Adrenal gland (tissue), 5 donors: Measurements from ENCODE around the gene CFAP74.

Source experiments
- CTCF ChIP-seq, 6 experiments: fragments of 450-650 bp in 4 of 6; fragments of 200-600 bp in 2 of 6; sonication (generic) in 1 of 6; IDR thresholded peaks; 1 replicate in 5 of 6; 2 replicates in 1 of 6; pipeline versions ENCODE4 v1.5.1 to v1.8.0; 2016 to 2021; ENCODE audit warnings: antibody characterized with exemption in 6 of 6, mild to moderate bottlenecking in 2 of 6, moderate library complexity in 1 of 6
- POLR2A ChIP-seq, 2 donors: fragments of 450-650 bp; IDR thresholded peaks; one replicate each; pipeline ENCODE4 v1.6.1; 2017; ENCODE audit warnings: antibody characterized with exemption in 2 of 2, mild to moderate bottlenecking in 2 of 2, moderate library complexity in 1 of 2
- donor health status: DM: no; HTN: no; CAD: no.

DNA sequence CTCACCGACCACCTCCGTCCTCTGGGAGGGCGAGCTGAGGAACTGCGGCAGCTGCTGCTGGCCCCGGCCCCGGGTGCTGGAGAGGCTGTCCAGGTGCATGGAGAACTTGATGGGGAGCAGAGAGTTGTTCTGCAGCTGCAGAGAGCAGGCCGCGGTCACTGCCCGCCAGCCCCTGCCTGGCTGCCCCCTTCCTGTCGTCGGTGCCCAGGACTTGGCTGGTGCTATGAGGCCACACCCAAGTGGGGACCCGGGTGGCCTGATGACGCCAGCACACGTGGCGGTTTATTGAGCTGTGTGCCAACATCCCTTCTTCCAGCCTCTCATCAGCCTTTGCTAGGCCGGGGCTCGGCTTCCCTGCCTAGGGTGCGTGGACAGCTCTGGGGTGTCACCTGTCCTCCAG, 79.2 kb downstream of the CFAP74 start:
- TF ChIP-seq CTCF (IDR thresholded peaks at IDR 0.05) (no peak), POLR2A (IDR thresholded peaks at IDR 0.05) (no peak)
